ENCODE results near the gene TMEM120B. TPM values are rescaled to one million over a fixed set of nuclear protein-coding genes. Genes with fewer than 3 reads are reported as not detected.
"Not testable (repeated sequence)": the region's sequence is repeated elsewhere in the genome, so short reads cannot be mapped to it uniquely, and the experiment has no call there.

The TMEM120B gene
- total RNA-seq, 1 experiment from 2014 or later, result 8.7 TPM

GRCh38 chr12:121678716-121679300 lies 33.7 kb upstream of the TMEM120B start:
- no peaks in the 10 kb centered on the region for H3K79me2 ChIP-seq (ENCODE audit: low read length)
- no peaks in the 10 kb centered on the region for H3K27me3 ChIP-seq (ENCODE audit: low read length)

GRCh38 chr12:121679661-121680197 lies 32.8 kb upstream of the TMEM120B start:
- H3K27me3 ChIP-seq (ENCODE audit: low read length); H3K9me2 ChIP-seq (replicated peaks; ENCODE audit: insufficient read depth, low read length); H3K4me3 ChIP-seq (ENCODE audit: low read length); H3K36me3 ChIP-seq (ENCODE audit: insufficient read depth, low read length); H3K9me3 ChIP-seq (ENCODE audit: low read length); H2AFZ ChIP-seq (ENCODE audit: low read length); DNase-seq; H3K4me1 ChIP-seq (ENCODE audit: low read length); H3K79me2 ChIP-seq (ENCODE audit: low read length); H4K20me1 ChIP-seq (ENCODE audit: insufficient read depth, low read depth, low read length); H3K27ac ChIP-seq (ENCODE audit: low read length); H3K9ac ChIP-seq (ENCODE audit: low read length); H3K4me2 ChIP-seq (ENCODE audit: low read depth, low read length, poor library complexity, severe bottlenecking): not testable (repeated sequence)

More at GRCh38 chr12:121678716-121679300, 33.7 kb upstream of the TMEM120B start:
- no peak overlapping the region for H3K4me2 ChIP-seq (ENCODE audit: low read depth, low read length, poor library complexity, severe bottlenecking)
- no peaks in the 10 kb centered on the region for H4K20me1 ChIP-seq (ENCODE audit: insufficient read depth, low read depth, low read length)
- H3K4me1 ChIP-seq (ENCODE audit: low read length), result no peaks in the 10 kb centered on the region
- H3K9ac ChIP-seq (ENCODE audit: low read length), result no peak overlapping the region
- no peak overlapping the region for H3K27ac ChIP-seq (ENCODE audit: low read length)
- no peaks in the 10 kb centered on the region for H3K9me3 ChIP-seq (ENCODE audit: low read length)
- H2AFZ ChIP-seq (ENCODE audit: low read length), result no peak overlapping the region
- no peaks in the 10 kb centered on the region for H3K9me2 ChIP-seq (replicated peaks; ENCODE audit: insufficient read depth, low read length)
- DNase-seq, result no peak
- H3K36me3 ChIP-seq (ENCODE audit: insufficient read depth, low read length), result no peaks in the 10 kb centered on the region
- no peak overlapping the region for H3K4me3 ChIP-seq (ENCODE audit: low read length)

- no peak overlapping the region for H3K4me3 ChIP-seq (ENCODE audit: low read length)
- no peaks in the 10 kb centered on the region for H4K20me1 ChIP-seq (ENCODE audit: insufficient read depth, low read depth, low read length)
- no peaks in the 10 kb centered on the region for H3K79me2 ChIP-seq (ENCODE audit: low read length)
- no peaks in the 10 kb centered on the region for H3K9me2 ChIP-seq (replicated peaks; ENCODE audit: insufficient read depth, low read length)
- no peaks in the 10 kb centered on the region for H3K27me3 ChIP-seq (ENCODE audit: low read length)
- no peaks in the 10 kb centered on the region for H3K9me3 ChIP-seq (ENCODE audit: low read length)
- H3K4me2 ChIP-seq (ENCODE audit: low read depth, low read length, poor library complexity, severe bottlenecking), result no peak overlapping the region
- no peak overlapping the region for H2AFZ ChIP-seq (ENCODE audit: low read length)
- H3K27ac ChIP-seq (ENCODE audit: low read length), result no peak overlapping the region
- no peak overlapping the region for H3K9ac ChIP-seq (ENCODE audit: low read length)
- H3K36me3 ChIP-seq (ENCODE audit: insufficient read depth, low read length), result no peaks in the 10 kb centered on the region
- DNase-seq, result no peak
- peaks cover 16% of the 10 kb centered on the region for H3K4me1 ChIP-seq (ENCODE audit: low read length)
Measured at GRCh38 chr12:121688966-121689365, 23.6 kb upstream of the TMEM120B start.

GRCh38 chr12:121689430-121689829 lies 23.1 kb upstream of the TMEM120B start:
- H3K4me3 ChIP-seq (ENCODE audit: low read length), result no peak overlapping the region
- no peaks in the 10 kb centered on the region for H4K20me1 ChIP-seq (ENCODE audit: insufficient read depth, low read depth, low read length)
- H3K79me2 ChIP-seq (ENCODE audit: low read length), result no peaks in the 10 kb centered on the region
- no peaks in the 10 kb centered on the region for H3K9me3 ChIP-seq (ENCODE audit: low read length)
- H3K27me3 ChIP-seq (ENCODE audit: low read length), result no peaks in the 10 kb centered on the region
- peaks cover 16% of the 10 kb centered on the region for H3K4me1 ChIP-seq (ENCODE audit: low read length)
- H3K9ac ChIP-seq (ENCODE audit: low read length), result no peak overlapping the region
- H2AFZ ChIP-seq (ENCODE audit: low read length), result no peak overlapping the region
- H3K4me2 ChIP-seq (ENCODE audit: low read depth, low read length, poor library complexity, severe bottlenecking), result no peak overlapping the region
- H3K27ac ChIP-seq (ENCODE audit: low read length), result no peak overlapping the region
- no peak for DNase-seq
- no peaks in the 10 kb centered on the region for H3K9me2 ChIP-seq (replicated peaks; ENCODE audit: insufficient read depth, low read length)
- H3K36me3 ChIP-seq (ENCODE audit: insufficient read depth, low read length), result no peaks in the 10 kb centered on the region

GRCh38 chr12:121692744-121693143 lies 19.8 kb upstream of the TMEM120B start:
- H3K9ac ChIP-seq (ENCODE audit: low read length); H3K79me2 ChIP-seq (ENCODE audit: low read length); H2AFZ ChIP-seq (ENCODE audit: low read length); DNase-seq; H3K27ac ChIP-seq (ENCODE audit: low read length); H3K36me3 ChIP-seq (ENCODE audit: insufficient read depth, low read length); H3K9me3 ChIP-seq (ENCODE audit: low read length); H3K27me3 ChIP-seq (ENCODE audit: low read length); H3K4me3 ChIP-seq (ENCODE audit: low read length); H4K20me1 ChIP-seq (ENCODE audit: insufficient read depth, low read depth, low read length); H3K4me1 ChIP-seq (ENCODE audit: low read length); H3K9me2 ChIP-seq (replicated peaks; ENCODE audit: insufficient read depth, low read length); H3K4me2 ChIP-seq (ENCODE audit: low read depth, low read length, poor library complexity, severe bottlenecking): not testable (repeated sequence)

- Histone ChIP-seq H3K27me3 (ENCODE audit: low read length) (no peaks in the 10 kb centered on the region), H3K9ac (ENCODE audit: low read length) (no peak overlapping the region)
Measured at GRCh38 chr12:121693155-121693687, 19.3 kb upstream of the TMEM120B start.

GRCh38 chr12:121697093-121697698 lies 15.4 kb upstream of the TMEM120B start:
- no peak overlapping the region for H3K27ac ChIP-seq (ENCODE audit: low read length)
- H3K79me2 ChIP-seq (ENCODE audit: low read length), result no peaks in the 10 kb centered on the region
- H3K27me3 ChIP-seq (ENCODE audit: low read length), result no peaks in the 10 kb centered on the region
- H3K9me2 ChIP-seq (replicated peaks; ENCODE audit: insufficient read depth, low read length), result no peaks in the 10 kb centered on the region
- H3K4me2 ChIP-seq (ENCODE audit: low read depth, low read length, poor library complexity, severe bottlenecking), result no peak overlapping the region
- no peaks in the 10 kb centered on the region for H3K4me1 ChIP-seq (ENCODE audit: low read length)
- peak; percentile 85 for DNase-seq
- no peak overlapping the region for H2AFZ ChIP-seq (ENCODE audit: low read length)
- no peaks in the 10 kb centered on the region for H4K20me1 ChIP-seq (ENCODE audit: insufficient read depth, low read depth, low read length)
- H3K9ac ChIP-seq (ENCODE audit: low read length), result no peak overlapping the region
- no peaks in the 10 kb centered on the region for H3K36me3 ChIP-seq (ENCODE audit: insufficient read depth, low read length)
- H3K4me3 ChIP-seq (ENCODE audit: low read length), result no peak overlapping the region
- no peaks in the 10 kb centered on the region for H3K9me3 ChIP-seq (ENCODE audit: low read length)

More at GRCh38 chr12:121693155-121693687, 19.3 kb upstream of the TMEM120B start:
- H4K20me1 ChIP-seq (ENCODE audit: insufficient read depth, low read depth, low read length), result no peaks in the 10 kb centered on the region
- H3K4me3 ChIP-seq (ENCODE audit: low read length), result no peak overlapping the region
- H3K9me2 ChIP-seq (replicated peaks; ENCODE audit: insufficient read depth, low read length), result no peaks in the 10 kb centered on the region
- H3K4me2 ChIP-seq (ENCODE audit: low read depth, low read length, poor library complexity, severe bottlenecking), result no peak overlapping the region
- H2AFZ ChIP-seq (ENCODE audit: low read length), result no peak overlapping the region
- no peak for DNase-seq
- no peaks in the 10 kb centered on the region for H3K79me2 ChIP-seq (ENCODE audit: low read length)
- no peak overlapping the region for H3K27ac ChIP-seq (ENCODE audit: low read length)
- no peaks in the 10 kb centered on the region for H3K9me3 ChIP-seq (ENCODE audit: low read length)
- no peaks in the 10 kb centered on the region for H3K36me3 ChIP-seq (ENCODE audit: insufficient read depth, low read length)
- H3K4me1 ChIP-seq (ENCODE audit: low read length), result no peaks in the 10 kb centered on the region

- H3K27ac ChIP-seq (ENCODE audit: low read length); H3K27me3 ChIP-seq (ENCODE audit: low read length); H3K9me2 ChIP-seq (replicated peaks; ENCODE audit: insufficient read depth, low read length); H3K79me2 ChIP-seq (ENCODE audit: low read length); H4K20me1 ChIP-seq (ENCODE audit: insufficient read depth, low read depth, low read length); H2AFZ ChIP-seq (ENCODE audit: low read length); H3K9me3 ChIP-seq (ENCODE audit: low read length); H3K4me3 ChIP-seq (ENCODE audit: low read length); H3K4me1 ChIP-seq (ENCODE audit: low read length); H3K4me2 ChIP-seq (ENCODE audit: low read depth, low read length, poor library complexity, severe bottlenecking); H3K36me3 ChIP-seq (ENCODE audit: insufficient read depth, low read length); H3K9ac ChIP-seq (ENCODE audit: low read length); DNase-seq: not testable (repeated sequence)
Measured at GRCh38 chr12:121697861-121698260, 14.7 kb upstream of the TMEM120B start.

Data from Karpas-422 (cell line).